LoVo (cell line): ENCODE measurements around the gene BORA.
"Not testable (repeated sequence)": the region's sequence is repeated elsewhere in the genome, so short reads cannot be mapped to it uniquely, and the experiment has no call there.

Experiments used
- DNase-seq: peaks from one replicate; pipeline ENCODE4 v3.0.0-alpha.2; 2016; ENCODE audit warnings: low spot score

The BORA gene

GRCh38 chr13:72763411-72763810 lies 35.7 kb downstream of the BORA start:
- no peak for DNase-seq

- DNase-seq, result no peak
Observed at GRCh38 chr13:72774019-72774418, 46.3 kb downstream of the BORA start.

GRCh38 chr13:72781451-72782439 lies 54.0 kb downstream of the BORA start, which contains the start of the genes DIS3 and PIBF1:
Gene DIS3, minus strand, starts transcription at chr13:72781900. Its CDS starts 68 bp downstream, at chr13:72781832.
Gene PIBF1, plus strand, starts transcription at chr13:72782133. Its CDS starts 1,337 bp downstream, at chr13:72783470.
- DNase-seq, result peak; percentile 98

GRCh38 chr13:72782717-72783116 lies 55.0 kb downstream of the BORA start:
- no peak for DNase-seq

GRCh38 chr13:72784679-72785078 lies 57.0 kb downstream of the BORA start:
- not testable (repeated sequence) for DNase-seq

- DNase-seq, result no peak
Observed at GRCh38 chr13:72788831-72789230, 61.1 kb downstream of the BORA start.

GRCh38 chr13:72792640-72793039 lies 64.9 kb downstream of the BORA start:
- no peak for DNase-seq

- DNase-seq, result no peak
Observed at GRCh38 chr13:72798817-72799216, 71.1 kb downstream of the BORA start.

- DNase-seq, result no peak
Observed at GRCh38 chr13:72804301-72804700, 76.6 kb downstream of the BORA start.
